WERI-Rb-1 (cell line): Measurements from ENCODE around the gene GDF7.

ENCODE experiments used
- DNase-seq: peaks from one replicate; pipeline ENCODE4 v3.0.0-alpha.2; 2020
- H3K27ac ChIP-seq: fragments of 250-450 bp; sonication (Bioruptor Pico); 2 replicates; pipeline ENCODE4 v1.5.1; 2020; ENCODE audit warnings: mild to moderate bottlenecking, moderate library complexity
- H3K27me3 ChIP-seq: fragments of 250-450 bp; sonication (Bioruptor Pico); 2 replicates; pipeline ENCODE4 v1.5.1; 2021; ENCODE audit warnings: mild to moderate bottlenecking, low read depth, moderate library complexity; ENCODE audit not compliant: insufficient read depth, severe bottlenecking
- H3K36me3 ChIP-seq: fragments of 250-450 bp; sonication (Bioruptor Pico); 2 replicates; pipeline ENCODE4 v1.5.1; 2020; ENCODE audit warnings: mild to moderate bottlenecking, moderate library complexity
- H3K4me3 ChIP-seq: 2 replicates; pipeline ENCODE4 v1.5.1; 2011; ENCODE audit warnings: low read depth, mild to moderate bottlenecking, control low read depth, low read length
- H3K9me3 ChIP-seq: fragments of 250-450 bp; sonication (Bioruptor Pico); 2 replicates; pipeline ENCODE4 v1.5.1; 2021; ENCODE audit warnings: mild to moderate bottlenecking, moderate library complexity; ENCODE audit not compliant: severe bottlenecking
- CTCF ChIP-seq: IDR thresholded peaks from 2 replicates; pipeline ENCODE4 v1.5.1; 2011; ENCODE audit warnings: low read depth, mild to moderate bottlenecking, control low read depth, inconsistent platforms, low read length

Gene GDF7

GRCh38 chr2:20630967-20631366 is 36.0 kb upstream of the GDF7 start:
- no peak overlapping the region for H3K27ac ChIP-seq
- no peaks in the 10 kb centered on the region for H3K27me3 ChIP-seq
- no peak overlapping the region for H3K4me3 ChIP-seq
- H3K36me3 ChIP-seq: no peaks in the 10 kb centered on the region
- no peaks in the 10 kb centered on the region for H3K9me3 ChIP-seq
- TF ChIP-seq CTCF: no peak
- DNase-seq: no peak

GRCh38 chr2:20631617-20632307 is 35.2 kb upstream of the GDF7 start:
- Histone ChIP-seq H3K27me3 (no peaks in the 10 kb centered on the region), H3K4me3 (no peak overlapping the region), H3K9me3 (no peaks in the 10 kb centered on the region), H3K36me3 (no peaks in the 10 kb centered on the region), H3K27ac (no peak overlapping the region)
- no peak for DNase-seq
- no peak for TF ChIP-seq CTCF

GRCh38 chr2:20632446-20632990 is 34.4 kb upstream of the GDF7 start:
- TF ChIP-seq CTCF: no peak
- H3K4me3 ChIP-seq: no peak overlapping the region
- H3K27ac ChIP-seq: no peak overlapping the region
- H3K27me3 ChIP-seq: no peaks in the 10 kb centered on the region
- no peak for DNase-seq
- no peaks in the 10 kb centered on the region for H3K9me3 ChIP-seq
- no peaks in the 10 kb centered on the region for H3K36me3 ChIP-seq

- no peaks in the 10 kb centered on the region for H3K9me3 ChIP-seq
- no peak for TF ChIP-seq CTCF
- no peaks in the 10 kb centered on the region for H3K36me3 ChIP-seq
- no peak overlapping the region for H3K27ac ChIP-seq
- DNase-seq: no peak
- no peak overlapping the region for H3K4me3 ChIP-seq
- no peaks in the 10 kb centered on the region for H3K27me3 ChIP-seq
Observed at GRCh38 chr2:20633001-20633400, 33.9 kb upstream of the GDF7 start.

- no peaks in the 10 kb centered on the region for H3K36me3 ChIP-seq
- no peak overlapping the region for H3K4me3 ChIP-seq
- H3K9me3 ChIP-seq: no peaks in the 10 kb centered on the region
- H3K27ac ChIP-seq: no peak overlapping the region
- no peak for DNase-seq
- 0 out of 2 replicates have a peak, but pooled peaks have one; percentile 7 for TF ChIP-seq CTCF
- H3K27me3 ChIP-seq: no peaks in the 10 kb centered on the region
Observed at GRCh38 chr2:20633794-20634506, 33.0 kb upstream of the GDF7 start.
